Naive thymus-derived CD8-positive, alpha-beta T cell (primary cell): ENCODE results near the gene POP4. TPM values are rescaled to one million over a fixed set of nuclear protein-coding genes. Genes with fewer than 3 reads are reported as not detected.

ENCODE experiments used
- ATAC-seq, 2 donors: fragments of 150-1000 bp; cut with Tn5 transposase in 1 of 2; sonication (Bioruptor Pico), chemical (Tn5 transposase) in 1 of 2; 1 replicate in 1 of 2; 2 replicates in 1 of 2; pipeline ENCODE4 v1.10.0; 2021; ENCODE audit warnings: mild to moderate bottlenecking in 2 of 2, moderate library complexity in 2 of 2
- POLR2A ChIA-PET: fragments of 350-600 bp; sonication (Branson Sonifier 250); formaldehyde crosslinking; loops from one replicate; lab custom pipeline; 2021; ENCODE audit warnings: antibody characterized with exemption; lab: Charles Lee
- DNase-seq, 10 donors: peaks; one replicate each; pipeline versions ENCODE4 v3.0.0 to v3.0.0-alpha.2; 2020 to 2022
- H3K27ac Mint-ChIP-seq, 10 donors: one replicate each; pipeline ENCODE4 v1.8.0; 2020 to 2022; ENCODE audit warnings: mild to moderate bottlenecking in 10 of 10, mixed read lengths in 10 of 10, moderate library complexity in 4 of 10, inconsistent platforms in 1 of 10
- H3K27me3 Mint-ChIP-seq, 5 donors: one replicate each; pipeline ENCODE4 v1.8.0; 2021 to 2022; ENCODE audit warnings: mixed read lengths in 5 of 5
- H3K36me3 Mint-ChIP-seq, 3 donors: one replicate each; pipeline ENCODE4 v1.8.0; 2020 to 2022; ENCODE audit warnings: mixed read lengths in 3 of 3, mild to moderate bottlenecking in 2 of 3, inconsistent platforms in 1 of 3
- H3K4me1 Mint-ChIP-seq, 4 donors: one replicate each; pipeline ENCODE4 v1.8.0; 2021 to 2022; ENCODE audit warnings: mixed read lengths in 4 of 4
- H3K4me3 Mint-ChIP-seq, 10 donors: one replicate each; pipeline ENCODE4 v1.8.0; 2020 to 2022; ENCODE audit warnings: mild to moderate bottlenecking in 10 of 10, mixed read lengths in 10 of 10, moderate library complexity in 6 of 10, inconsistent platforms in 1 of 10
- H3K9me3 Mint-ChIP-seq, 9 donors: one replicate each; pipeline ENCODE4 v1.8.0; 2020 to 2022; ENCODE audit warnings: mixed read lengths in 9 of 9, mild to moderate bottlenecking in 3 of 9, inconsistent platforms in 1 of 9, moderate library complexity in 1 of 9
- polyA plus RNA-seq, 3 donors: library from polyadenylated mRNA; unstranded; fragments of 300-500 nt; fragmentation: Illumina TruSeq; gene quantifications; one replicate each; pipeline ENCODE4 v1.2.3, GENCODE V29; 2021
- total RNA-seq, 8 experiments: library from RNA in 2 of 8; stranded (reverse) in 2 of 8; gene quantifications; one replicate each; pipeline ENCODE4 v1.2.3 and lab custom pipeline; 2021 to 2026

The POP4 gene
- total and polyA plus RNA-seq, 5 experiments from 2014 or later, result 67.5 to 130 (median 125) TPM

- DNase-seq (no peak), ATAC-seq (no peak)
- POLR2A ChIA-PET, result interaction anchor here (2.1 kb wide), 1 partner anchor 10 kb away, joined by 6 read pairs; the partner anchor contains the start of gene POP4
- peaks cover 3 to 55% (median 24%) of the 10 kb centered on the region in 3 donors for H3K36me3 Mint-ChIP-seq
- H3K27ac Mint-ChIP-seq, result peak overlapping the region in 4 of 10 donors; percentile 21 to 66 (median 34)
- H3K27me3 Mint-ChIP-seq, result no peaks in the 10 kb centered on the region
- H3K9me3 Mint-ChIP-seq, result no peaks in the 10 kb centered on the region
- no peak overlapping the region for H3K4me3 Mint-ChIP-seq
- peaks cover 13 to 20% (median 19%) of the 10 kb centered on the region in 4 donors for H3K4me1 Mint-ChIP-seq
Measured at GRCh38 chr19:29615891-29616425, 9.9 kb downstream of the POP4 start.

- Mint-ChIP-seq H3K27me3 (no peaks in the 10 kb centered on the region), H3K4me1 (peaks cover 17 to 22% (median 19%) of the 10 kb centered on the region in 4 donors), H3K36me3 (peaks cover 3 to 49% (median 21%) of the 10 kb centered on the region in 3 donors), H3K9me3 (no peaks in the 10 kb centered on the region), H3K27ac (peak overlapping the region in 4 of 10 donors; percentile 21 to 85 (median 42)), H3K4me3 (no peak overlapping the region)
- ATAC-seq (no peak), DNase-seq (no peak)
- POLR2A ChIA-PET, result no interaction called here
Measured at GRCh38 chr19:29616541-29616940, 10.5 kb downstream of the POP4 start.

DNA sequence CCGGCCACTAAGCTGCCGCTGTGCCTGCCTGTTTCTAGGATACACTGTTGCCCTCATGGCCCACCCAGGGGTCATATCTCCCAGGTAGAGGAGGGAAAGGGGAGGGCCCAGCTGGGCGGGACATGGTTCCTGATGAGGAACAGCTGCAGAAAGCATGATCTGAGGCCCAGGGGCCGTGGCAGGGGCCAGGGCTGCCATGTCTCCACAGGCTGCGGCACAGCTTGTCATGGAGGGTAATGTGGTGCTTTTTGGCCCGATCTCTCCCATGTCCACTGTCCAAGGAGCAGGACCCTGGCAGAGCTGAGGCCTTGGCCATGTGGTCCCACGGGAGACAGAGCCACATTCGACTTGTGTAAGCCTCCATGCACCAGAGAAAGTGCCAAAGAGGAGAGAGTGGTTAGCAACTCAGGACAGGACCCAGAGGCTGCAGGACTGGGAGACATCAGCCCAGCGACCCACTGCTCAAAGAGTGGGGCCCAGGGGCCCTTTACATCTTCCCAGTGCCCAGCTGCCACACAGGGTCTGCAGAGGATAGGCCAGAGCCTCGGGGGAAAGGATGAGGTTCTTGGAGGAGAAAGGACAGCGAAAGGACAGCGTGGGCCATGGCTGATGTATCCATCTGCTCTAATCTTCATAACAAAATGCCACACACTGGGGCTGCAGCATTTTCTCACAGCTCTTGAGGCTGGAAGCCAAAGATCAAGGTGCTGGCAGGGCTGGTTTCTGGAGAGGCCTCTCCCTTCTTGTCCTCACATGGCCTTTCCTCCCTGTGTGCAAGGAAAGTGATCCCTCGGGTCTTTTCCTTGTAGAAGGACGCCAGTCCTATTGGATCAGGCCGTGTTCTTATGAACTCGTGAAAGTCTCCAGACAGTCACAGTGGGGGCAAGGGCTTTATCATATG lies 11.5 kb downstream of the POP4 start:
- ATAC-seq, result no peak
- H3K27ac Mint-ChIP-seq, result peak overlapping the region in 5 of 10 donors; percentile 57 to 85 (median 65)
- H3K9me3 Mint-ChIP-seq, result no peaks in the 10 kb centered on the region
- H3K4me1 Mint-ChIP-seq, result peaks cover 24 to 30% (median 27%) of the 10 kb centered on the region in 4 donors
- DNase-seq, result no peak
- H3K36me3 Mint-ChIP-seq, result peaks cover 0 to 38% (median 13%) of the 10 kb centered on the region in 3 donors
- no peak overlapping the region for H3K4me3 Mint-ChIP-seq
- no peaks in the 10 kb centered on the region for H3K27me3 Mint-ChIP-seq
- POLR2A ChIA-PET, result interaction anchor here (0.9 to 1.0 kb wide), 2 partner anchors 12 to 47 kb away, joined by 3 to 5 read pairs; partner anchors contain the start of genes PLEKHF1 and POP4

- Mint-ChIP-seq H3K4me3 (no peak overlapping the region), H3K4me1 (peaks cover 26 to 34% (median 33%) of the 10 kb centered on the region in 4 donors), H3K36me3 (peaks cover 0 to 30% (median 7%) of the 10 kb centered on the region in 3 donors), H3K27me3 (no peaks in the 10 kb centered on the region), H3K9me3 (no peaks in the 10 kb centered on the region), H3K27ac (peak overlapping the region in 1 of 10 donors; percentile 73)
- POLR2A ChIA-PET, result no interaction called here
- ATAC-seq (no peak), DNase-seq (peak in 1 of 10 donors; percentile 42)
Measured at GRCh38 chr19:29618434-29618833, 12.4 kb downstream of the POP4 start.

GRCh38 chr19:29618871-29619270 lies 12.8 kb downstream of the POP4 start:
- Mint-ChIP-seq H3K9me3 (no peaks in the 10 kb centered on the region), H3K4me3 (no peak overlapping the region), H3K27me3 (no peaks in the 10 kb centered on the region), H3K36me3 (peaks cover 0 to 26% (median 7%) of the 10 kb centered on the region in 3 donors), H3K27ac (no peak overlapping the region), H3K4me1 (peaks cover 30 to 39% (median 37%) of the 10 kb centered on the region in 4 donors)
- DNase-seq (no peak), ATAC-seq (no peak)
- POLR2A ChIA-PET, result no interaction called here

DNA sequence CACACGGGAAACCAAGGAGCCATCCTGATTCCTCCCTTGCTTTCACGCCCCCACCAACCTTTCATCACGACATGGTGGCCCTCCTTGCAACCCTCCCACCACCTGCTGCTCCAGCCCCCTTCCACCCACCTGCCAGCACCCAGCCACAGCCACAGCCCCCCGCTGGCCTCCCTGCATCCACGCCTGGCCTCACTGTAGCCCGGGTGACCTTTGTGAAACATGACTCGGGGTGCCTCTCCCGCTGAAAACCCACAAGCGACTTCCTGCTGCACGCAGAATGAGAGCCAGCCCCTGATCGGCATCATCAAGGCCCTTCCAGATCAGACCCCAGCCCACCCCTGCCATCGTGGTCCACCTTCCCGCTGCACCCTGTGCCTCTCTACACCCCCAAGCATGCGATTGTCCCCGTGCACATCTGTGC lies 14.9 kb downstream of the POP4 start:
- ATAC-seq (peak; percentile 29 to 41), DNase-seq (peak in 3 of 10 donors; percentile 16 to 52 (median 17))
- peak overlapping the region in 9 of 10 donors; percentile 25 to 88 (median 53) for H3K27ac Mint-ChIP-seq
- H3K27me3 Mint-ChIP-seq, result no peaks in the 10 kb centered on the region
- POLR2A ChIA-PET, result interaction anchor here (1.0 to 3.5 kb wide), 6 partner anchors 10 to 61 kb away, joined by 3 to 26 read pairs (median 4); partner anchors contain the start of gene POP4
- H3K4me1 Mint-ChIP-seq, result peaks cover 31 to 51% (median 43%) of the 10 kb centered on the region in 4 donors
- no peaks in the 10 kb centered on the region for H3K9me3 Mint-ChIP-seq
- peak overlapping the region; percentile 38 to 85 (median 69) for H3K4me3 Mint-ChIP-seq
- peaks cover 0 to 7% (median 0%) of the 10 kb centered on the region in 3 donors for H3K36me3 Mint-ChIP-seq

- H3K36me3 Mint-ChIP-seq, result no peaks in the 10 kb centered on the region
- DNase-seq, result peak in 6 of 10 donors; percentile 24 to 60 (median 38)
- peak overlapping the region; percentile 50 to 85 (median 70) for H3K4me3 Mint-ChIP-seq
- no peaks in the 10 kb centered on the region for H3K9me3 Mint-ChIP-seq
- POLR2A ChIA-PET, result interaction anchor here (0.5 to 3.5 kb wide), 6 partner anchors 16 to 100 kb away, joined by 3 to 26 read pairs (median 4); partner anchors contain the start of gene POP4
- H3K27ac Mint-ChIP-seq, result peak overlapping the region; percentile 43 to 96 (median 86)
- no peaks in the 10 kb centered on the region for H3K27me3 Mint-ChIP-seq
- ATAC-seq, result peak; percentile 74 to 86
- H3K4me1 Mint-ChIP-seq, result peaks cover 29 to 51% (median 43%) of the 10 kb centered on the region in 4 donors
Measured at GRCh38 chr19:29622166-29623070, 16.3 kb downstream of the POP4 start.

DNA sequence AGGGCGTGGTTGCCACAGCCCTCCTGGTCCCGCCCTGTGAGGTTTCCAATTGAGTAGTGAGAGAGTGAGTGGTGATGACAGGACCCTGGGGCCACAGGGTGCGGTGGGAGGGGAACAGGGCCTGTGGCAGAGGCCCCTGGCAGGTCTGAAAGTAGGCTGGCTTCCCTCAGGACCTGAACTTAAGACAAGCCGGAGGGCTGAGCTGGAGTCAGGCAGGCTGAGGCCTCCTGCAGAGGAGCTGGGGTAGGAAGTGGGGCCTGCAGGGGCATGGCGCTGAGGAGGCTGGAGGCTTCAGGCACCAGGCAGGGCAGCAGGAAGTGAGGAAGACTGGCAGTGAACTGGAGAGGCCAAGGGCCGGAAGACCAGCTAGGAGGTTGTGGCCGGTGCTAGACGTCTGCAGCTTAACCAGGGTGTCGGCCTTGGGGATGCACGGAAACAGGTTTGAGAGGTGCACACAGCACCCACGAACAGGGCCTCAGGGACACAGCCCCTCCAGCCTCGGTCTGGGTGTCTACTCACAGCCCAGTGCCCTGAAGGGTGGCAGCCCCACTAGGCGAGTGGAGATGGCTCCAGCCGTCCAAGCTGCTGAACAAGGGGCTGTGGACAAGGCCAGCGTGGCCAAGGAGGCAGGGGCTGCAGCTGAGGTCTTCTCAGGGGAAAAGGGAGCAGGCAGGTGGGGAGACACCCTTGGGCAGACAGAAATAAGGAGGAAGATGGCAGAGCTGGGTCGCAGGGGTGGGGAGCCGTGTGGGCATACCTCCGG lies 17.8 kb downstream of the POP4 start:
- Mint-ChIP-seq H3K27me3 (no peaks in the 10 kb centered on the region), H3K9me3 (no peaks in the 10 kb centered on the region), H3K4me1 (peaks cover 29 to 51% (median 43%) of the 10 kb centered on the region in 4 donors), H3K27ac (peak overlapping the region in 6 of 10 donors; percentile 29 to 96 (median 70)), H3K4me3 (peak overlapping the region in 5 of 10 donors; percentile 9 to 75 (median 36)), H3K36me3 (no peaks in the 10 kb centered on the region)
- DNase-seq (peak in 2 of 10 donors; percentile 24 to 45), ATAC-seq (no peak)
- POLR2A ChIA-PET, result interaction anchor here (1.1 kb wide), 1 partner anchor 12 kb away, joined by 3 read pairs; no protein-coding TSS in a partner anchor

DNA sequence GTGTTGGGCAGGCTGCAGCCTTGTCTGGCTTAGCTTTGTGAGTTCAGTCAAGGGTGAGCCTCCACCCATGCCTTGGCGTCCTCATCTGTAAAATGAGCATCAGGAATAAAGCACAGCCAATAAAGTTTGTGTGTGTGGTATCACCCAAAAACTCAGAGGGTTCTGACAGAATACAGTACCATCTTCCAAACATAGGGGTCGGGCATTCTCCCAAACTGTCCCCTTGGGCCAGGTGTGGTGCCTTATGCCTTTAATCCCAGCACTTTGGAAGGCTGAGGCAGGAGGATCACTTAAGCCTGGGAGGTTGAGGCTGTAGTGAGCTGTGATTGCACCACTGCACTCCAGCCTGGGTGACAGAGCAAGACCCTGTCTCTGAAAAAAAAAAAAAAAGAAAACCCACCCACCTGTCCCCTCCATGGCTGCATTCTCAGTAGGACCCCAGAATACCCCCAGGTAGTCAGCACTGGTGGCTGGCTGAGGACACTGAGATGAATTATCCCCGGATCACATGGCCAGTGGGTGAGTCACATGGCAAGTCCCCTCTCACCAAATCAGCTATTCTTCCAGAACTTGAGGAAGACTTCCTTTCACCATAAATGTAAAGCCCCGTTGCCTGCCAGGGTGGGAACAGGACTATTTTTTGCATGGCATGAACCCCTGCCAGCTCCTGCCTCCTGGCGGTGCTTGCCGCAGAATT lies 18.6 kb downstream of the POP4 start:
- H3K4me3 Mint-ChIP-seq, result no peak overlapping the region
- no peaks in the 10 kb centered on the region for H3K27me3 Mint-ChIP-seq
- peaks cover 29 to 51% (median 43%) of the 10 kb centered on the region in 4 donors for H3K4me1 Mint-ChIP-seq
- peak overlapping the region in 5 of 10 donors; percentile 12 to 96 (median 86) for H3K27ac Mint-ChIP-seq
- no peaks in the 10 kb centered on the region for H3K36me3 Mint-ChIP-seq
- POLR2A ChIA-PET, result interaction anchor here (1.1 kb wide), 1 partner anchor 13 kb away, joined by 3 read pairs; no protein-coding TSS in a partner anchor
- DNase-seq (peak in 1 of 10 donors; percentile 7), ATAC-seq (no peak)
- H3K9me3 Mint-ChIP-seq, result no peaks in the 10 kb centered on the region

GRCh38 chr19:29625186-29625651 lies 19.1 kb downstream of the POP4 start:
- POLR2A ChIA-PET, result no interaction called here
- Mint-ChIP-seq H3K4me1 (peaks cover 29 to 51% (median 42%) of the 10 kb centered on the region in 4 donors), H3K36me3 (no peaks in the 10 kb centered on the region), H3K27ac (peak overlapping the region in 2 of 10 donors; percentile 10 to 38), H3K27me3 (no peaks in the 10 kb centered on the region), H3K9me3 (no peaks in the 10 kb centered on the region), H3K4me3 (no peak overlapping the region)
- DNase-seq (no peak), ATAC-seq (no peak)
